C4-2B (cell line): ENCODE results near the gene ZDHHC8.

ENCODE experiments used
- CTCF ChIP-seq: fragments of 450-650 bp; conservative IDR thresholded peaks from 2 replicates; pipeline ENCODE4 v1.5.1; 2017; ENCODE audit warnings: mild to moderate bottlenecking
- ZFX ChIP-seq: fragments of 450-650 bp; IDR thresholded peaks from 2 replicates; pipeline ENCODE4 v1.6.1; 2017

GRCh38 chr22:20146777-20147176, 15.2 kb downstream of the ZDHHC8 start:
- no peak for TF ChIP-seq CTCF
- no peak for TF ChIP-seq ZFX
